HepG2 (cell line): ENCODE results near the gene AGPAT3. TPM values are rescaled to one million over a fixed set of nuclear protein-coding genes. Genes with fewer than 3 reads are reported as not detected.

Experiments
- ARID4A ChIP-seq: sonication (generic); formaldehyde crosslinking; IDR thresholded peaks from 2 replicates; pipeline ENCODE4 v1.5.0; 2020; ENCODE audit warnings: mild to moderate bottlenecking, missing genetic modification reagents, borderline replicate concordance
- ARID5B ChIP-seq: IDR thresholded peaks from 2 replicates; pipeline ENCODE4 v1.4.0; 2020; ENCODE audit warnings: mild to moderate bottlenecking, missing genetic modification reagents
- ATF7 ChIP-seq, 2 experiments: fragments of 450-650 bp in 1 of 2; sonication (generic) in 1 of 2; formaldehyde crosslinking in 1 of 2; IDR thresholded peaks; 2 replicates each; pipeline versions ENCODE4 v1.4.0 to v1.6.1; 2016 to 2020; ENCODE audit warnings: antibody characterized with exemption in 1 of 2, mild to moderate bottlenecking in 1 of 2, missing genetic modification reagents in 1 of 2
- ETV6 ChIP-seq: sonication (generic); formaldehyde crosslinking; conservative IDR thresholded peaks from 2 replicates; pipeline ENCODE4 v1.4.0; 2020; ENCODE audit warnings: missing genetic modification reagents
- FOXP1 ChIP-seq, 2 experiments: fragments of 450-650 bp in 1 of 2; IDR thresholded peaks; 2 replicates each; pipeline ENCODE4 v1.6.1; 2017 to 2018; ENCODE audit warnings: antibody characterized with exemption in 1 of 2
- HIC2 ChIP-seq: sonication (generic); formaldehyde crosslinking; IDR thresholded peaks from 2 replicates; pipeline ENCODE4 v1.9.0; 2022; ENCODE audit warnings: low read depth, missing genetic modification reagents
- TOPORS ChIP-seq: sonication (generic); formaldehyde crosslinking; IDR thresholded peaks from 2 replicates; pipeline ENCODE4 v1.8.0; 2023; ENCODE audit warnings: mild to moderate bottlenecking, missing genetic modification reagents
- ZNF451 ChIP-seq: sonication (generic); formaldehyde crosslinking; IDR thresholded peaks from 2 replicates; pipeline ENCODE4 v1.5.0; 2020; ENCODE audit warnings: mild to moderate bottlenecking, missing genetic modification reagents
- ZNF770 ChIP-seq: sonication (generic); formaldehyde crosslinking; IDR thresholded peaks from 2 replicates; pipeline ENCODE4 v1.5.0; 2020; ENCODE audit warnings: mild to moderate bottlenecking, missing genetic modification reagents
- ZNF788 ChIP-seq: sonication (generic); formaldehyde crosslinking; IDR thresholded peaks from 2 replicates; pipeline ENCODE4 v1.5.0; 2020; ENCODE audit warnings: mild to moderate bottlenecking, missing genetic modification reagents, borderline replicate concordance
- polyA plus RNA-seq, 8 experiments: library from polyadenylated mRNA; depleted of rRNA in 3 of 8; stranded (reverse) in 7 of 8; unstranded in 1 of 8; fragments of >200 nt; fragmentation: Illumina TruSeq in 4 of 8; extraction: Trizol in 4 of 8; gene quantifications; 2 replicates each; pipeline versions ENCODE4 v1.2.1 to v1.2.3, GENCODE V29; 2011 to 2016; ENCODE audit warnings: low read depth in 4 of 8, missing spikeins in 1 of 8, mixed read lengths in 1 of 8; ENCODE audit not compliant: insufficient read depth in 1 of 8
- total RNA-seq, 5 experiments: library from RNA; depleted of rRNA; stranded (reverse); fragments of >200 nt; fragmentation: Illumina TruSeq; extraction: Trizol; gene quantifications; 2 replicates each; pipeline ENCODE4 v1.2.3, GENCODE V29; 2016; ENCODE audit warnings: low read depth in 1 of 5

Gene AGPAT3
- total and polyA plus RNA-seq, 2 of the 13 experiments (the other 11 are each of a cell fraction or from before 2014, with no cell fraction given): 32.2 to 54.4 TPM

GRCh38 chr21:43972850-43973633, 108.0 kb downstream of the AGPAT3 start (continued):
- TF ChIP-seq ARID4A (CRISPR knock-in tag) (no peak), FOXP1 (IDR thresholded peaks at IDR 0.05) (no peak), FOXP1 (CRISPR knock-in tag; IDR thresholded peaks at IDR 0.05) (no peak), ETV6 (CRISPR knock-in tag) (no peak), ZNF451 (no peak), ATF7 (IDR thresholded peaks at IDR 0.05) (no peak), ATF7 (CRISPR knock-in tag; IDR thresholded peaks at IDR 0.05) (no peak), TOPORS (no peak), ZNF770 (CRISPR knock-in tag) (no peak), HIC2 (CRISPR knock-in tag) (no peak), ZNF788 (CRISPR knock-in tag) (no peak), ARID5B (CRISPR knock-in tag) (0 out of 2 replicates have a peak, but pooled peaks have one; percentile 12)
